ENCODE data around the gene UNK. TPM values are rescaled to one million over a fixed set of nuclear protein-coding genes. Genes with fewer than 3 reads are reported as not detected.

Gene UNK
- total RNA-seq, 6 donors from 2014 or later: 22.4 to 97.4 (median 31.4) TPM

DNA sequence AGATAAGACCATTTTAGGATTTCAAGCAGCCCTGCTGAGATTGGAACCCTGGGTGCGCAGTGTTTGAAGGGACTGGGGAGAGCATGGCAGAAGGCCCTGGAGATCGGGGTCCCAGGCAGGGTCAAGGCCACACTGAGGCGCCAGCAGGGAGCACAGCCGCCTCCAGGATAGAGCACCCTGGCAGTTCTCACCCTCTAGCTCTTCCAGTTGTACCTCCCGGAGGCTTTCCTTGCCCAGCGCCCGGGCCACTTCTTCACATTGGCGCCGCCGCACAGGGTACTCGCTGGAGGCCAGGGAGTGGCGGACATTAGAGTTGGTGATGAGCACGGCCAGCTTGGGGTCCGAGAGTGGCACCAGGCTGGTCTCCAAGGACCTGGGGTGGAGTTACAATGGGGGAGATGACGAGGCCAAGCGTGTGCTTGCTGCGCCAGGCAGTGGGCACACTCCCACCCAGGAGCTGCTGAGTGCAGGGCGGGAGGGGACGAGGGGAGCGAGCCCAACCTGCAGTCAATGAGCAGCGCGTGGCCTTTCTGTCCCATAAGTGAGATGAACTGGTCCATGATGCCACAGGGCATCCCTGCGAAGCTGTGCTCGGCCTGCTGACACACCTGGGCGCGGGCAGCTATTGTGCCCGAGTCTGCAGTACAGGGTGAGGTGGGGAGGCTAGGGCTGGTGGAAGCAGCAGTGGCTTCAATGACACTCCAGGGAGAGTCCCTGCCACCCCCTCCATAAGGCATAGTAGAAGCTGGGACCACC is 21.9 kb upstream of the UNK start:
- Histone ChIP-seq H3K4me1 (peaks cover 17 to 30% (median 20%) of the 10 kb centered on the region in 4 donors), H3K36me3 (peaks cover 3 to 29% (median 17%) of the 10 kb centered on the region in 4 donors), H3K9me3 (no peaks in the 10 kb centered on the region), H3K27me3 (no peaks in the 10 kb centered on the region), H3K4me3 (no peak overlapping the region), H3K27ac (no peak overlapping the region)
- WGBS, 2 donors: 95% methylated on average over 27 of the region's 27 CpGs
- ATAC-seq (ENCODE audit: low FRiP score in 2 of 2) (no peak), DNase-seq (no peak)
- no peak for TF ChIP-seq EP300 (IDR thresholded peaks at IDR 0.05)
- TF ChIP-seq, protein P1, sequence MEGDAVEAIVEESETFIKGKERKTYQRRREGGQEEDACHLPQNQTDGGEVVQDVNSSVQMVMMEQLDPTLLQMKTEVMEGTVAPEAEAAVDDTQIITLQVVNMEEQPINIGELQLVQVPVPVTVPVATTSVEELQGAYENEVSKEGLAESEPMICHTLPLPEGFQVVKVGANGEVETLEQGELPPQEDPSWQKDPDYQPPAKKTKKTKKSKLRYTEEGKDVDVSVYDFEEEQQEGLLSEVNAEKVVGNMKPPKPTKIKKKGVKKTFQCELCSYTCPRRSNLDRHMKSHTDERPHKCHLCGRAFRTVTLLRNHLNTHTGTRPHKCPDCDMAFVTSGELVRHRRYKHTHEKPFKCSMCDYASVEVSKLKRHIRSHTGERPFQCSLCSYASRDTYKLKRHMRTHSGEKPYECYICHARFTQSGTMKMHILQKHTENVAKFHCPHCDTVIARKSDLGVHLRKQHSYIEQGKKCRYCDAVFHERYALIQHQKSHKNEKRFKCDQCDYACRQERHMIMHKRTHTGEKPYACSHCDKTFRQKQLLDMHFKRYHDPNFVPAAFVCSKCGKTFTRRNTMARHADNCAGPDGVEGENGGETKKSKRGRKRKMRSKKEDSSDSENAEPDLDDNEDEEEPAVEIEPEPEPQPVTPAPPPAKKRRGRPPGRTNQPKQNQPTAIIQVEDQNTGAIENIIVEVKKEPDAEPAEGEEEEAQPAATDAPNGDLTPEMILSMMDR (IDR thresholded peaks at IDR 0.05): no peak
- TF ChIP-seq POLR2A (IDR thresholded peaks at IDR 0.05): no peak
- no peak for TF ChIP-seq POLR2AphosphoS5 (IDR thresholded peaks at IDR 0.05)

DNA sequence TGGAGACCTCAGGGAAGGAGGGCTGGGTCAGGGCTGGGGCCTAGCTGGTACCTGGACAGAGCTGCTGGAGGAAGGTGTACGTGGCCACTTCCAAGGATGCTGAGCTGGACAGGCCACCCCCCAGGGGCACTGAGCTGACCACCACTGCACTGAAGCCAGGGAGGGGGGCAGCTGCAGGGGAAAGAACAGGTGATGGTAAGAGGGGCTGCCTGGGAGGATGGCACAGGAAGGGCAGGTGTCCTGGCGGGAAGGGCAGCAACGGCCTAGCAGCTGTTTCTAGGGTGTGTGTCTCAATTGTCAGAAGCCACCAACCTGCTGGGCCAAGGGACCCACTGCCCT is 21.4 kb upstream of the UNK start:
- 90 to 96% methylated on average over 3 of the region's 3 CpGs for WGBS, 2 donors
- TF ChIP-seq EP300 (IDR thresholded peaks at IDR 0.05): no peak
- no peak for TF ChIP-seq POLR2A (IDR thresholded peaks at IDR 0.05)
- TF ChIP-seq, protein P1 (IDR thresholded peaks at IDR 0.05): no peak
- no peak for TF ChIP-seq POLR2AphosphoS5 (IDR thresholded peaks at IDR 0.05)
- peaks cover 3 to 24% (median 12%) of the 10 kb centered on the region in 4 donors for H3K36me3 ChIP-seq

DNA sequence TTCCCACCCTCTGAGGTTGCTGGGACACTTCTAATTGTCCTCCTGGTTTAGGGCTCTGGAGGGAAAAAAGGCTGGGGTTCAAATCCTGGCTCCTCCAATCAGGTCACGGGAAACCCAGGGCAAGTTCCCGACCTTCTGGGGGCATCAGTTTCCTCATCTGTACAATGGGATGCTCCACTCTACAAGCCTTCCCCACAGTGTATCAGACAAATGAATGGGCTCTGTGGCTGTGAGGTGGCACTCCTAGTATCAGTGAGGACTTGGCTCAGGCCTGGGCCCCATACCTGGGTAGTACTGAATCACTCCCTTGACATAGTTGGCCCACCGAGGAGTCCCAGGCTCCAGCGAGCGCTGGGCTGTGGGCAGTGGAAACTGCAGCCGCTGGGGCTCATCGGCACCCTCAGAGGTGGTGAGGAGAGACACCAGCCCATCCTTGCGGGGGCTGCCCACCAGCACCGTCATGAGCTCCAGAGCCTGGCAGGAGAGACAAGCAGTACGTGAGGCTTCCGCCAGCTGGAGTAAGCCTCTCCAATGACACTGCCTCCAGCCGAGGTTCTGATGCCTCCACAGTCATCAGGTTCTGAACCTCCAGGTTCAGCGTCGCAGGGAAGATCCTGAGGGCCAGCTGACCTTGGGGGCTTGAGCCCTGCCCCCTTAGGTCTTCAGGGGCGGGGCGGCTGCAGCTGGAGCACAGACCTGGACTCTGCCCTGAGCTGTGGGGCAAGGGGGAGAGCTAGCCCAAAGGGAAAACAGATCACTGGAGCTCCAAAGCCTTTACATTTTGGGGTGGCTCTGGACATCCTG is 20.8 kb upstream of the UNK start:
- peak overlapping the region; percentile 83 to 92 (median 88) for H3K27ac ChIP-seq
- H3K27me3 ChIP-seq: no peaks in the 10 kb centered on the region
- no peaks in the 10 kb centered on the region for H3K9me3 ChIP-seq
- DNase-seq: no peak
- peak overlapping the region; percentile 40 to 77 (median 69) for H3K4me3 ChIP-seq
- H3K36me3 ChIP-seq: peaks cover 3 to 19% (median 8%) of the 10 kb centered on the region in 4 donors
- 77 to 91% methylated on average over 4 to 16 of the region's 16 CpGs for WGBS, 2 donors
- TF ChIP-seq EP300 (IDR thresholded peaks at IDR 0.05) (no peak), POLR2AphosphoS5 (IDR thresholded peaks at IDR 0.05) (no peak), POLR2A (IDR thresholded peaks at IDR 0.05) (no peak)
- TF ChIP-seq, protein P1 (IDR thresholded peaks at IDR 0.05): no peak
- peaks cover 17 to 30% (median 20%) of the 10 kb centered on the region in 4 donors for H3K4me1 ChIP-seq
- ATAC-seq (ENCODE audit: low FRiP score in 2 of 2): no peak

More for the DNA sequence above, 21.4 kb upstream of the UNK start:
- DNase-seq (no peak), ATAC-seq (ENCODE audit: low FRiP score in 2 of 2) (no peak)
- H3K27me3 ChIP-seq: no peaks in the 10 kb centered on the region
- H3K9me3 ChIP-seq: no peaks in the 10 kb centered on the region
- H3K4me3 ChIP-seq: peak overlapping the region in 1 of 4 donors; percentile 77
- H3K27ac ChIP-seq: no peak overlapping the region
- H3K4me1 ChIP-seq: peaks cover 17 to 30% (median 20%) of the 10 kb centered on the region in 4 donors

DNA sequence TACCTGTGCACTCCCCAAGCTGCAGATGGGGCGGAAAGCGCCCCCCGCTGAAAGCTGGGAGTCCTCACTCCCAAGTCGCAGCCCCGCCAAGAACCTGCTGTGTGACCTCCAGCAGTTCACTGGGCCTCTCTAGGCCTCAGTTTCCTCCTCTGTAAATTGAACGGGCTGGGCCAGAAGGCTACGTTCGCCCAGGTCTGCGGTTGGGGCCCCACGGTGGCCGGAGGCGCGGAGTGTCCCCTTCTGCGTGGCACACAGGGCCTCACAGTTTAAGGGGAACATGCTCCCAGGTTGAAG is 20.2 kb upstream of the UNK start:
- TF ChIP-seq, protein P1 (IDR thresholded peaks at IDR 0.05): peak in 1 of 6 experiments; percentile 82
- TF ChIP-seq POLR2A (IDR thresholded peaks at IDR 0.05) (no peak), POLR2AphosphoS5 (IDR thresholded peaks at IDR 0.05) (no peak)
- Histone ChIP-seq H3K9me3 (no peaks in the 10 kb centered on the region), H3K27ac (peak overlapping the region; percentile 83 to 92 (median 88)), H3K27me3 (no peaks in the 10 kb centered on the region), H3K4me3 (peak overlapping the region; percentile 40 to 77 (median 69)), H3K36me3 (peaks cover 0 to 14% (median 5%) of the 10 kb centered on the region in 4 donors), H3K4me1 (peaks cover 17 to 33% (median 20%) of the 10 kb centered on the region in 4 donors)
- 11 to 40% methylated on average over 4 to 11 of the region's 14 CpGs for WGBS, 2 donors
- ATAC-seq (ENCODE audit: low FRiP score in 2 of 2) (no peak), DNase-seq (no peak)

All from upper lobe of left lung (tissue), 6 donors.